Activated naive CD4-positive, alpha-beta T cell treated with anti-CD3 and anti-CD28 coated beads, Interleukin-2, amount 10 ng/mL, durations not matched to agents 7 days and 5 days (primary cell): ENCODE data around the gene NCLN.
"Not testable (repeated sequence)": the region's sequence is repeated elsewhere in the genome, so short reads cannot be mapped to it uniquely, and the experiment has no call there.

Experiments
- CTCF ChIA-PET: fragments of 350-600 bp; sonication (Branson Sonifier 250); formaldehyde crosslinking; loops from one replicate; lab custom pipeline; 2021; ENCODE audit warnings: antibody characterized with exemption; lab: Charles Lee
- DNase-seq: peaks from one replicate; pipeline ENCODE4 v3.0.0-alpha.2; 2020
- H3K27ac Mint-ChIP-seq: one replicate; pipeline ENCODE4 v1.8.0; 2021; ENCODE audit warnings: mild to moderate bottlenecking, moderate library complexity, mixed read lengths
- H3K27me3 Mint-ChIP-seq: one replicate; pipeline ENCODE4 v1.8.0; 2021; ENCODE audit warnings: mild to moderate bottlenecking, mixed read lengths
- H3K36me3 Mint-ChIP-seq: one replicate; pipeline ENCODE4 v1.8.0; 2021; ENCODE audit warnings: mixed read lengths
- H3K4me1 Mint-ChIP-seq: one replicate; pipeline ENCODE4 v1.8.0; 2021; ENCODE audit warnings: mixed read lengths
- H3K4me3 Mint-ChIP-seq: one replicate; pipeline ENCODE4 v1.8.0; 2021; ENCODE audit warnings: mild to moderate bottlenecking, moderate library complexity, mixed read lengths
- H3K9me3 Mint-ChIP-seq: one replicate; pipeline ENCODE4 v1.8.0; 2021; ENCODE audit warnings: mixed read lengths

Gene NCLN

DNA sequence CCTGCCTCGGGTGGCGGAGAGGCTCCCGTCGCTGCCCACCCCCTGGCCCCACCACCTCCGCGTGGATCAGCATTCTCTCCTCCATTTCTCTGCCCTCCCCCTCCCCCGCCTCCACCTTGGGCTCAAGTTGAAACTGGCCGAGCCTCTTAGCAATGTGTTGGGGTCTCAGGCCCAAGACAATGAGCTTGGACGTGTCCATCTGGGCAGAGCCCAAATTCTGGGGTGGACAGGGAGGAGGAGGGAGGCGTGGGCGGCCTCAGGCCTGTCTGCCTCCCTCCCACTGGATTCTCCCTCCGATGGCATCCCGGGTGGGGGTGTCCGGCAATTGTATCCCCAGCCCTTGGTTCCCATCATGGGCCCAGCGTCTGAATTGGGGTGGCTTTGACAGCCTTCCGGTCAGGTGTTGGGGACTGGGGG, 40.0 kb downstream of the NCLN start:
- no peak for DNase-seq
- no peaks in the 10 kb centered on the region for H3K9me3 Mint-ChIP-seq
- peaks cover 10% of the 10 kb centered on the region for H3K27me3 Mint-ChIP-seq
- H3K4me3 Mint-ChIP-seq = no peak overlapping the region
- H3K4me1 Mint-ChIP-seq = no peaks in the 10 kb centered on the region
- no peak overlapping the region for H3K27ac Mint-ChIP-seq
- H3K36me3 Mint-ChIP-seq = no peaks in the 10 kb centered on the region
- CTCF ChIA-PET = no interaction called here

DNA sequence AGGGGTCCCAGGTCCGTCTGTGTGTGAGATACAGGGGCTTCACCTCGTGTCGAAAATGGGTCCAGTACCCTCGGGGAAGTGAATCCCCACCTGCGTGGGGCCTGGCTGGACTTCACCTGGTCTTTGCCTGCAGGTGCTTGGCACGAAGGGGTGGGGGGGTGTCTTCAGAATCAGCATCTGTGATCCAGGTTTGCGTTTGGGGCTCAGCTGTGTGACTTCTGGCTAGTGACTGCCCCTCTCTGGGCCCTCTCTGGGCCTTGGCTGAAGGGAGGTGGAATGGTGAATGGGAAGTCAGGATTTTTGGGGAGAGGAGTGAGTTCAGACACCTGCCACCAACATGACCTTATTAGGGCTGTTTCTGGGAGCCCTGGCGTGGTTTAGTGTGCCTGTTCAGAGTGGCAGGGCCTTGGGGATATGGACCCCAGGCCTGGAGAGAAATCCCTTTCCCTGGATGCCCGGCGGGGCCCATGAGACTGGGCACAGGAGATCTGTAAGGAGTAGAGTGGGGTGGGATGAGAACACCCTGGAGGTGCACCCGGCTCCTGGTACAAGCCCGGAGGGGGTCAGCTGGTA, 41.4 kb downstream of the NCLN start:
- Mint-ChIP-seq H3K36me3 (no peaks in the 10 kb centered on the region), H3K27ac (no peak overlapping the region), H3K9me3 (no peaks in the 10 kb centered on the region), H3K4me1 (no peaks in the 10 kb centered on the region), H3K27me3 (peaks cover 6% of the 10 kb centered on the region), H3K4me3 (no peak overlapping the region)
- CTCF ChIA-PET = no interaction called here
- no peak for DNase-seq

GRCh38 chr19:3229346-3229743, 43.6 kb downstream of the NCLN start:
- Mint-ChIP-seq H3K9me3 (no peaks in the 10 kb centered on the region), H3K36me3 (no peaks in the 10 kb centered on the region), H3K4me1 (no peaks in the 10 kb centered on the region), H3K27ac (no peak overlapping the region), H3K4me3 (no peak overlapping the region), H3K27me3 (peaks cover 4% of the 10 kb centered on the region)
- CTCF ChIA-PET = interaction anchor here (0.9 to 1.0 kb wide), 2 partner anchors 10 to 36 kb away, joined by 3 read pairs; no protein-coding TSS in a partner anchor
- DNase-seq = no peak

- H3K27me3 Mint-ChIP-seq = peaks cover 9% of the 10 kb centered on the region
- no peak overlapping the region for H3K4me3 Mint-ChIP-seq
- CTCF ChIA-PET = interaction anchor here (0.9 to 1.0 kb wide), 2 partner anchors 10 to 36 kb away, joined by 3 read pairs; no protein-coding TSS in a partner anchor
- no peaks in the 10 kb centered on the region for H3K36me3 Mint-ChIP-seq
- no peak for DNase-seq
- no peak overlapping the region for H3K27ac Mint-ChIP-seq
- no peaks in the 10 kb centered on the region for H3K9me3 Mint-ChIP-seq
- no peaks in the 10 kb centered on the region for H3K4me1 Mint-ChIP-seq
Observed at GRCh38 chr19:3229888-3230496, 44.3 kb downstream of the NCLN start.

- H3K9me3 Mint-ChIP-seq = no peaks in the 10 kb centered on the region
- peaks cover 9% of the 10 kb centered on the region for H3K27me3 Mint-ChIP-seq
Observed at GRCh38 chr19:3231288-3231687, 45.6 kb downstream of the NCLN start.

GRCh38 chr19:3233116-3233515, 47.4 kb downstream of the NCLN start:
- Mint-ChIP-seq H3K36me3 (no peaks in the 10 kb centered on the region), H3K4me3 (no peak overlapping the region), H3K9me3 (no peaks in the 10 kb centered on the region), H3K4me1 (no peaks in the 10 kb centered on the region), H3K27me3 (peaks cover 9% of the 10 kb centered on the region), H3K27ac (no peak overlapping the region)
- CTCF ChIA-PET = no interaction called here
- DNase-seq = no peak

More at GRCh38 chr19:3231288-3231687, 45.6 kb downstream of the NCLN start:
- DNase-seq = no peak
- no peaks in the 10 kb centered on the region for H3K4me1 Mint-ChIP-seq
- H3K4me3 Mint-ChIP-seq = no peak overlapping the region
- CTCF ChIA-PET = interaction anchor here (0.6 kb wide), 1 partner anchor 253 kb away, joined by 3 read pairs; no protein-coding TSS in a partner anchor
- no peaks in the 10 kb centered on the region for H3K36me3 Mint-ChIP-seq
- no peak overlapping the region for H3K27ac Mint-ChIP-seq

DNA sequence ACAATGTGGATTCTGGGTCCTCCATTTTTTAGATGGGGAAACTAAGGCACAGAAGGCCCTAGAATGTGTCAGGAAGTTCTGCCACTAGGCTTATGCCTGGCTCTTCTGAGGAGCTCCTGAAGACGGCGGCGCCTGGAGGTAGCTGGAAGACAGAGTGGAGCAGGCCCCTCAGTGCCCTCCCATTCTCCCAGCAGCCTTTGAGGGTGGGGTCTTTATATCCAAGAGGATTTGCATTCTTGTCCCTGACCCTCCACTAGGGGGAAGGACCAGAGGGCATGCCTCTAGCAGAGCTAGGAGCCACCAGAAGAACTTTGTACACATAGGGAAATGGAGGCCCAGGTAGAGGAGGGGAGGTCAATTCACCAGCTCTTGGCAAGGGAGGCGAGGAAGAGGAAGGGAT, 48.1 kb downstream of the NCLN start:
- CTCF ChIA-PET = no interaction called here
- Mint-ChIP-seq H3K27ac (no peak overlapping the region), H3K4me1 (no peaks in the 10 kb centered on the region), H3K36me3 (no peaks in the 10 kb centered on the region), H3K9me3 (no peaks in the 10 kb centered on the region), H3K27me3 (peaks cover 9% of the 10 kb centered on the region), H3K4me3 (no peak overlapping the region)
- no peak for DNase-seq

- Mint-ChIP-seq H3K4me1 (no peaks in the 10 kb centered on the region), H3K36me3 (no peaks in the 10 kb centered on the region), H3K27me3 (peaks cover 9% of the 10 kb centered on the region), H3K4me3 (no peak overlapping the region), H3K27ac (no peak overlapping the region), H3K9me3 (no peaks in the 10 kb centered on the region)
- CTCF ChIA-PET = no interaction called here
- peak; percentile 33 for DNase-seq
Observed at GRCh38 chr19:3234800-3235199, 49.1 kb downstream of the NCLN start.

DNA sequence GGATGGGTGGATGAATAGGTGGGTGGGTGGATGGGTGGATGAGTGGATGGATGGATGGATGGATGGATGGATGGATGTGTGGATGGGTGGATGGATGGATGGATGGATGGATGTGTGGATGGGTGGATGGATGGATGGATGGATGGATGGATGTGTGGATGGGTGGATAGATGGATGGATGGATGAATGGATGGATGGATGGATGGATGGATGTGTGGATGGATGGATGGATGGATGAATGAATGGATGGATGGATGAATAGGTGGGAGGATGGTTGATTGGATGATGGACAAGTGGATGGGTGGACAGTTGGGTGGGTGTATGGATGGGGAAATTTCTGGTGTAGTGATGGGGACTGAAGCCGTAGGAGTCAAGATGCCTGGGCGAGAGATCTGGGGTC, 49.9 kb downstream of the NCLN start:
- H3K4me1 Mint-ChIP-seq, DNase-seq, CTCF ChIA-PET, H3K27me3 Mint-ChIP-seq, H3K4me3 Mint-ChIP-seq, H3K27ac Mint-ChIP-seq, H3K36me3 Mint-ChIP-seq, H3K9me3 Mint-ChIP-seq: not testable (repeated sequence)

DNA sequence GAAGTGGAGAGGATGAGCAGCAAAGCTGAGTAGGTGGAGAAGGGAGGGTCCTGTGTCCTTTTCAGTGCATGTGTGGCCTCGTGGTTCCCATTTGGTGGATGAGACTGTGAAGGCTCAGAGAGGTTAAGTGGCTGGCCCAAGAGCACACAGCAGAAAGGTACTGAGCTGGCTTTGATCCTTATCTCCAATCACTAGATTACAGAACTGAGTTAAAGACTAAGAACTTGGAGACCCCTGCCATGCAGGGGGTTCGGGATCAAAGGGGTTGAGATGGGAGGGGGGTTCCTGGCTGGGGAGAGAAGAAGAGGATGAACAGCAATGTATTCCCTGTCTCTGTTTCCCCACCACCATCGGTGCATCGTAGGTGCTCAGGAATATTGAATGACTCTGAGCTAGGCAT, 50.5 kb downstream of the NCLN start:
- Mint-ChIP-seq H3K36me3 (no peaks in the 10 kb centered on the region), H3K27ac (no peak overlapping the region), H3K27me3 (peaks cover 9% of the 10 kb centered on the region), H3K4me1 (no peaks in the 10 kb centered on the region), H3K9me3 (no peaks in the 10 kb centered on the region), H3K4me3 (no peak overlapping the region)
- no peak for DNase-seq
- CTCF ChIA-PET = no interaction called here

GRCh38 chr19:3238066-3238561, 52.4 kb downstream of the NCLN start:
- DNase-seq = no peak
- no peaks in the 10 kb centered on the region for H3K4me1 Mint-ChIP-seq
- CTCF ChIA-PET = no interaction called here
- no peaks in the 10 kb centered on the region for H3K9me3 Mint-ChIP-seq
- no peak overlapping the region for H3K27ac Mint-ChIP-seq
- no peak overlapping the region for H3K4me3 Mint-ChIP-seq
- no peaks in the 10 kb centered on the region for H3K36me3 Mint-ChIP-seq
- H3K27me3 Mint-ChIP-seq = peaks cover 9% of the 10 kb centered on the region

DNA sequence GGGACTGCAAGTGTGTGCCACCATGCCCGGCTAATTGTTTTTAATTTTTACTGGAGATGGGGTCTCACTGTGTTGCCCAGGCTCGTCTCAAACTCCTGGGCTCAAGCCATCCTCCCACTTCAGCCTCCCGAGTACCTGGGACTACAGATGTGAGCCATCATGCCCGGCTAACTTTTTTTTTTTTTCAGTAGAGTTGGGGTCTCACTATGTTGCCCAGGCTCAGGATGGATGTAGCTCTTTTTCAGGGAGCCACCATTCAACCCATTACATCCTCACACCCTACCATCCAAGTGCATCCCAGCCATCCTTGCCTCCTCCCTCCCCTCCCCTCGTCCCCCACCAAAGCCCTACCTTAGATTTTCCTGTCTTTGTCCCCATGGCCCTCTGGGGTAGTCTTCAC, 53.6 kb downstream of the NCLN start:
- Mint-ChIP-seq H3K4me1 (no peaks in the 10 kb centered on the region), H3K27ac (no peak overlapping the region), H3K27me3 (peaks cover 5% of the 10 kb centered on the region), H3K9me3 (no peaks in the 10 kb centered on the region), H3K36me3 (no peaks in the 10 kb centered on the region), H3K4me3 (no peak overlapping the region)
- DNase-seq = no peak
- CTCF ChIA-PET = no interaction called here

DNA sequence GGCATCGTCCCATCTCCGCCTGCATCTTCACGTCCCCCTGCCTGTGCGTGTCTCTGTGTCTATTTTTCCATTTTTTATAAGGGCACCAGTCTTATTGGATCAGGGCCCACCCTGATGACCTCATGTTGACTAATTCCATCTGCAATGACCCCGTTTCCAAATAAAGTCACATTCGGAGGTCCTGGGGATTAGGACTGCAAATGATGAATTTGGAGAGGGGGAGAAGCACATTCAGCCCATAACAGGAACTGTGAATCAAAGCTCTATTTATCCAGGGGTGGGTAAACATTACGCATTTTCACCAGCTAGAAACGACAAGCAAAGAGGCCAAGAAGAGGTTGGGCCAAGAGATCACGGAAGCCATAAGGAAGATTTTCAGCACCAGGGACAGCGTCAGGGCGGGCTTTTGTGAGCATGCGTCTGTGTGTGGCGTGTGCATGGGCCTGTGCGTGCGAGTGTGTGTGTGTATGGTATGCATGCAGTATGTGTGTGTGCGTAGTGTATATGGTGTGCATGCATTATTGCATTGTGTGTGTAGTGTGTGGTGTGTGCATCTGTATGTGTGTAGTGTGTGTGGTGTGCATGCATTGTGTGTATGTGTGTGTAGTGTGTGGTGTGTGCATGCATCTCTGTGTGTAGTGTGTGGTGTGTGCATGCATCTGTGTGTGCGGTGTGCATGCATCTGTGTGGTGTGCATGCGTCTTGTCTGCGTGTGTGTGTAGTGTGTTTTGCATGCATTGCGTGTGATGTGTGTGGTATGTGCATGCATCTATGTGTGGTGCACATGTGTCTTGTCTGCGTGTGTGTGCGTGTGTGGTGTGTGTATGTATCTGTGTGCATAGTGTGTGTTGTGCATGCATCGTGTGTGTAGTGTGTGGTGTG, 58.3 kb downstream of the NCLN start:
- Mint-ChIP-seq H3K9me3 (no peaks in the 10 kb centered on the region), H3K4me1 (no peaks in the 10 kb centered on the region), H3K36me3 (no peaks in the 10 kb centered on the region), H3K4me3 (no peak overlapping the region), H3K27ac (no peak overlapping the region), H3K27me3 (no peaks in the 10 kb centered on the region)
- DNase-seq = peak; percentile 77
- CTCF ChIA-PET = no interaction called here

DNA sequence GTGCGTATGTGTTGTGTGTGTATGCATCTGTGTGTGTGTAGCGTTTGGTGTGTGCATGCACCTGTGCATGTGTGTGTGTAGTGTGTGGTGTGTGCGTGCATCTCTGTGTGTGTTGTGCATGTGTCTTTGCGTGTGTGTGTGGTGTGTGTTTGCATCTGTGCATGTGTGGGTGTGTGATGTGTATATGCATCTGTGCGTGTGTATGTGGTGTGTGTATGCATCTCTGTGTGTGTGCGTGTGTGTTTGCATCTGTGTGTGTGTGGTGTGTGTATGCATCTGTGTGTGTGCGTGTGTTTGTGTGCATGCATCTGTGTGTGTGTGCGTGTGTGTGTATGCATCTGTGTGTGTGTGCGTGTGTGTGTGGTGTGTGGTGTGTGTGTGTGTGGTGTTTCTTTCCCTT, 59.3 kb downstream of the NCLN start:
- CTCF ChIA-PET = no interaction called here
- no peaks in the 10 kb centered on the region for H3K9me3 Mint-ChIP-seq
- H3K4me3 Mint-ChIP-seq = no peak overlapping the region
- no peak for DNase-seq
- H3K27me3 Mint-ChIP-seq = peaks cover 5% of the 10 kb centered on the region
- no peaks in the 10 kb centered on the region for H3K4me1 Mint-ChIP-seq
- H3K27ac Mint-ChIP-seq = no peak overlapping the region
- no peaks in the 10 kb centered on the region for H3K36me3 Mint-ChIP-seq
